Stimulated activated CD8-positive, alpha-beta memory T cell treated with anti-CD3 and anti-CD28 coated beads, Interleukin-15, amount 100 ng/mL, for 48 hours (primary cell): Measurements from ENCODE around the gene TXNRD1.
"Not testable (repeated sequence)": the region's sequence is repeated elsewhere in the genome, so short reads cannot be mapped to it uniquely, and the experiment has no call there.

ENCODE experiments used
- DNase-seq, 2 donors: peaks; one replicate each; pipeline ENCODE4 v3.0.0-alpha.2; 2020; ENCODE audit warnings: low read depth in 2 of 2

The TXNRD1 gene

GRCh38 chr12:104237930-104238329 is 22.4 kb downstream of the TXNRD1 start:
- DNase-seq: no peak

GRCh38 chr12:104242546-104243206 is 27.1 kb downstream of the TXNRD1 start:
- DNase-seq: no peak

- DNase-seq: no peak
Observed at GRCh38 chr12:104243551-104243950, 28.0 kb downstream of the TXNRD1 start.

- DNase-seq: no peak
Observed at GRCh38 chr12:104243971-104244370, 28.4 kb downstream of the TXNRD1 start.

GRCh38 chr12:104247698-104248097 is 32.1 kb downstream of the TXNRD1 start:
- DNase-seq: no peak

- DNase-seq: no peak
Observed at GRCh38 chr12:104248444-104248843, 32.9 kb downstream of the TXNRD1 start.

GRCh38 chr12:104249017-104249416 is 33.4 kb downstream of the TXNRD1 start:
- no peak for DNase-seq

- no peak for DNase-seq
Observed at GRCh38 chr12:104249898-104250297, 34.3 kb downstream of the TXNRD1 start.

GRCh38 chr12:104250366-104251125 is 35.0 kb downstream of the TXNRD1 start:
- no peak for DNase-seq

GRCh38 chr12:104257913-104258472 is 42.4 kb downstream of the TXNRD1 start:
- no peak for DNase-seq

- no peak for DNase-seq
Observed at GRCh38 chr12:104258476-104259067, 43.0 kb downstream of the TXNRD1 start.

- no peak for DNase-seq
Observed at GRCh38 chr12:104263026-104263425, 47.4 kb downstream of the TXNRD1 start.

- DNase-seq: no peak
Observed at GRCh38 chr12:104263580-104264358, 48.2 kb downstream of the TXNRD1 start.

- DNase-seq: not testable (repeated sequence)
Observed at GRCh38 chr12:104265436-104265835, 49.9 kb downstream of the TXNRD1 start.

- no peak for DNase-seq
Observed at GRCh38 chr12:104272938-104273337, 57.4 kb downstream of the TXNRD1 start.

- no peak for DNase-seq
Observed at GRCh38 chr12:104273503-104273902, 57.9 kb downstream of the TXNRD1 start.

- no peak for DNase-seq
Observed at GRCh38 chr12:104274811-104275210, 59.2 kb downstream of the TXNRD1 start.

GRCh38 chr12:104275689-104276088 is 60.1 kb downstream of the TXNRD1 start:
- DNase-seq: no peak

GRCh38 chr12:104276273-104277131 is 60.9 kb downstream of the TXNRD1 start:
- no peak for DNase-seq

GRCh38 chr12:104279164-104279563 is 63.6 kb downstream of the TXNRD1 start:
- DNase-seq: no peak

GRCh38 chr12:104280111-104280510 is 64.5 kb downstream of the TXNRD1 start:
- no peak for DNase-seq
